Central memory CD8-positive, alpha-beta T cell (primary cell): ENCODE results near the gene DNAH8.

Experiments
- ATAC-seq: fragments of 150-1000 bp; cut with Tn5 transposase; replicated peaks from 2 replicates; pipeline ENCODE4 v1.10.0; 2022; ENCODE audit warnings: mild to moderate bottlenecking, moderate FRiP score, moderate number of reproducible peaks; ENCODE audit not compliant: poor library complexity, severe bottlenecking; ENCODE audit errors: extremely low read depth
- DNase-seq, 2 donors: peaks; one replicate each; pipeline ENCODE4 v3.0.0; 2021; ENCODE audit warnings: low spot score in 2 of 2
- H3K27ac Mint-ChIP-seq: one replicate; pipeline ENCODE4 v1.8.0; 2022; ENCODE audit warnings: low read depth, mild to moderate bottlenecking, moderate library complexity, mixed read lengths
- H3K27me3 Mint-ChIP-seq: one replicate; pipeline ENCODE4 v1.8.0; 2022; ENCODE audit warnings: mixed read lengths
- H3K36me3 Mint-ChIP-seq: one replicate; pipeline ENCODE4 v1.8.0; 2022; ENCODE audit warnings: mild to moderate bottlenecking, moderate library complexity, mixed read lengths; ENCODE audit not compliant: insufficient read depth
- H3K4me1 Mint-ChIP-seq: one replicate; pipeline ENCODE4 v1.8.0; 2022; ENCODE audit warnings: mixed read lengths
- H3K4me3 Mint-ChIP-seq: one replicate; pipeline ENCODE4 v1.8.0; 2022; ENCODE audit warnings: mild to moderate bottlenecking, moderate library complexity, mixed read lengths
- H3K9me3 Mint-ChIP-seq: one replicate; pipeline ENCODE4 v1.8.0; 2022; ENCODE audit warnings: mixed read lengths

DNAH8 gene

GRCh38 chr6:38705924-38706323 is 9.2 kb upstream of the DNAH8 start:
- no peak for ATAC-seq
- Mint-ChIP-seq H3K4me3 (no peak overlapping the region), H3K27me3 (peaks cover 52% of the 10 kb centered on the region), H3K27ac (no peak overlapping the region), H3K4me1 (peaks cover 11% of the 10 kb centered on the region), H3K9me3 (no peaks in the 10 kb centered on the region), H3K36me3 (peaks cover 4% of the 10 kb centered on the region)
- DNase-seq: no peak

GRCh38 chr6:38708496-38708895 is 6.6 kb upstream of the DNAH8 start:
- no peak overlapping the region for H3K4me3 Mint-ChIP-seq
- peaks cover 52% of the 10 kb centered on the region for H3K27me3 Mint-ChIP-seq
- no peaks in the 10 kb centered on the region for H3K36me3 Mint-ChIP-seq
- H3K27ac Mint-ChIP-seq: no peak overlapping the region
- H3K4me1 Mint-ChIP-seq: peaks cover 5% of the 10 kb centered on the region
- no peak for DNase-seq
- no peak for ATAC-seq
- no peaks in the 10 kb centered on the region for H3K9me3 Mint-ChIP-seq

- H3K9me3 Mint-ChIP-seq: no peaks in the 10 kb centered on the region
- H3K4me1 Mint-ChIP-seq: peaks cover 17% of the 10 kb centered on the region
- H3K36me3 Mint-ChIP-seq: peaks cover 2% of the 10 kb centered on the region
- ATAC-seq (peak; percentile 94), DNase-seq (peak in 1 of 2 donors; percentile 31)
- H3K27me3 Mint-ChIP-seq: peaks cover 36% of the 10 kb centered on the region
- H3K27ac Mint-ChIP-seq: peak overlapping the region; percentile 69
- H3K4me3 Mint-ChIP-seq: peak overlapping the region; percentile 34
Observed at GRCh38 chr6:38713812-38714211, 1.3 kb upstream of the DNAH8 start.

- H3K27ac Mint-ChIP-seq: peak overlapping the region; percentile 69
- peak; percentile 29 for ATAC-seq
- H3K36me3 Mint-ChIP-seq: peaks cover 2% of the 10 kb centered on the region
Observed at GRCh38 chr6:38714239-38715015, 684 bp upstream of the DNAH8 start.

GRCh38 chr6:38716825-38717224 is 1.7 kb downstream of the DNAH8 start:
- DNase-seq (no peak), ATAC-seq (no peak)
- no peak overlapping the region for H3K4me3 Mint-ChIP-seq
- peaks cover 50% of the 10 kb centered on the region for H3K27me3 Mint-ChIP-seq
- no peak overlapping the region for H3K27ac Mint-ChIP-seq
- H3K4me1 Mint-ChIP-seq: peaks cover 17% of the 10 kb centered on the region
- H3K9me3 Mint-ChIP-seq: peaks cover 11% of the 10 kb centered on the region
- peaks cover 4% of the 10 kb centered on the region for H3K36me3 Mint-ChIP-seq

More at GRCh38 chr6:38714239-38715015, 684 bp upstream of the DNAH8 start:
- Mint-ChIP-seq H3K4me1 (peaks cover 17% of the 10 kb centered on the region), H3K4me3 (peak overlapping the region; percentile 10), H3K27me3 (peaks cover 38% of the 10 kb centered on the region), H3K9me3 (no peaks in the 10 kb centered on the region)
- DNase-seq: no peak

GRCh38 chr6:38719358-38719757 is 4.2 kb downstream of the DNAH8 start:
- ATAC-seq: no peak

GRCh38 chr6:38720295-38720694 is 5.2 kb downstream of the DNAH8 start:
- ATAC-seq (no peak), DNase-seq (no peak)
- Mint-ChIP-seq H3K9me3 (peaks cover 11% of the 10 kb centered on the region), H3K4me1 (no peaks in the 10 kb centered on the region), H3K4me3 (no peak overlapping the region), H3K36me3 (peaks cover 5% of the 10 kb centered on the region), H3K27ac (no peak overlapping the region), H3K27me3 (peaks cover 50% of the 10 kb centered on the region)

More at GRCh38 chr6:38719358-38719757, 4.2 kb downstream of the DNAH8 start:
- Mint-ChIP-seq H3K27me3 (peaks cover 50% of the 10 kb centered on the region), H3K9me3 (peaks cover 11% of the 10 kb centered on the region), H3K36me3 (peaks cover 5% of the 10 kb centered on the region), H3K27ac (no peak overlapping the region), H3K4me1 (peaks cover 3% of the 10 kb centered on the region), H3K4me3 (no peak overlapping the region)
- no peak for DNase-seq

GRCh38 chr6:38722038-38722437 is 6.9 kb downstream of the DNAH8 start:
- peaks cover 38% of the 10 kb centered on the region for H3K27me3 Mint-ChIP-seq
- peaks cover 11% of the 10 kb centered on the region for H3K9me3 Mint-ChIP-seq
- H3K27ac Mint-ChIP-seq: no peak overlapping the region
- no peak for DNase-seq
- no peak for ATAC-seq
- H3K4me3 Mint-ChIP-seq: no peak overlapping the region
- H3K4me1 Mint-ChIP-seq: no peaks in the 10 kb centered on the region
- H3K36me3 Mint-ChIP-seq: peaks cover 4% of the 10 kb centered on the region

GRCh38 chr6:38722727-38723334 is 7.7 kb downstream of the DNAH8 start:
- Mint-ChIP-seq H3K36me3 (peaks cover 4% of the 10 kb centered on the region), H3K4me1 (no peaks in the 10 kb centered on the region), H3K27me3 (peaks cover 34% of the 10 kb centered on the region)

GRCh38 chr6:38723783-38724182 is 8.7 kb downstream of the DNAH8 start:
- no peak overlapping the region for H3K27ac Mint-ChIP-seq
- no peaks in the 10 kb centered on the region for H3K4me1 Mint-ChIP-seq
- peaks cover 29% of the 10 kb centered on the region for H3K27me3 Mint-ChIP-seq
- H3K36me3 Mint-ChIP-seq: peaks cover 4% of the 10 kb centered on the region
- peaks cover 11% of the 10 kb centered on the region for H3K9me3 Mint-ChIP-seq
- DNase-seq (no peak), ATAC-seq (no peak)
- no peak overlapping the region for H3K4me3 Mint-ChIP-seq

More at GRCh38 chr6:38722727-38723334, 7.7 kb downstream of the DNAH8 start:
- ATAC-seq (no peak), DNase-seq (no peak)
- Mint-ChIP-seq H3K4me3 (no peak overlapping the region), H3K9me3 (peaks cover 11% of the 10 kb centered on the region), H3K27ac (no peak overlapping the region)

GRCh38 chr6:38724343-38724742 is 9.2 kb downstream of the DNAH8 start:
- ATAC-seq (no peak), DNase-seq (no peak)
- no peak overlapping the region for H3K4me3 Mint-ChIP-seq
- H3K36me3 Mint-ChIP-seq: peaks cover 4% of the 10 kb centered on the region
- H3K27ac Mint-ChIP-seq: no peak overlapping the region
- no peaks in the 10 kb centered on the region for H3K4me1 Mint-ChIP-seq
- H3K27me3 Mint-ChIP-seq: peaks cover 24% of the 10 kb centered on the region
- H3K9me3 Mint-ChIP-seq: peaks cover 11% of the 10 kb centered on the region

- Mint-ChIP-seq H3K9me3 (peaks cover 9% of the 10 kb centered on the region), H3K4me1 (no peaks in the 10 kb centered on the region), H3K36me3 (peaks cover 4% of the 10 kb centered on the region), H3K4me3 (no peak overlapping the region), H3K27me3 (peaks cover 13% of the 10 kb centered on the region), H3K27ac (no peak overlapping the region)
- DNase-seq (no peak), ATAC-seq (no peak)
Observed at GRCh38 chr6:38725414-38726183, 10.5 kb downstream of the DNAH8 start.
